Left forelimb (tissue), 1 donor: Measurements from ENCODE around the gene GJB2.

ENCODE experiments used
- DNase-seq: peaks from one replicate; pipeline ENCODE4 v3.0.0-alpha.2; 2018; ENCODE audit warnings: low spot score

The GJB2 gene

DNA sequence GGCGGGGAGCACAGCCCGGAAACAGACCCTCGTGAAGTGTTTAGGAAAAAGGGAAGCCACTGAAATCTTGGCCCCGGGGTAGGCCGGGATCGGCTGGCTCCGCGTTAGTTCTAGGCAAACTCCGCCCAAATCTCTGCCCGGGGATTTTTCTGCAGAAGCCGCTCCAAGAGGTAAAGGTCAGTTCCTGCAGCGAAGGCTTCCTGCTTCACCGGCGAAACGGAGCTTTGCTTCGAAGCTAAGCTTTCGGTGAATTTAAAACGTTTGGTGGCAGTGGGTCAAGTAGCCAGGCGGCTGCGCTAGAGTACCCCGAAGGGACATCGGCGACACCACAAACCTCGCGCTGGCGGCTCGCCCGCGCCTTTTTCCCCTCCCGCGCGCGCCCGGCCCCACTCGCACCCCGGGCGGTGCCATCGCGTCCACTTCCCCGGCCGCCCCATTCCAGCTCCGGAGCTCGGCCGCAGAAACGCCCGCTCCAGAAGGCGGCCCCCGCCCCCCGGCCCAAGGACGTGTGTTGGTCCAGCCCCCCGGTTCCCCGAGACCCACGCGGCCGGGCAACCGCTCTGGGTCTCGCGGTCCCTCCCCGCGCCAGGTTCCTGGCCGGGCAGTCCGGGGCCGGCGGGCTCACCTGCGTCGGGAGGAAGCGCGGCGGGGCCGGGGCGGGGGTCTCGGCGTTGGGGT lies 441 bp downstream of the GJB2 start:
- DNase-seq: no peak

DNA sequence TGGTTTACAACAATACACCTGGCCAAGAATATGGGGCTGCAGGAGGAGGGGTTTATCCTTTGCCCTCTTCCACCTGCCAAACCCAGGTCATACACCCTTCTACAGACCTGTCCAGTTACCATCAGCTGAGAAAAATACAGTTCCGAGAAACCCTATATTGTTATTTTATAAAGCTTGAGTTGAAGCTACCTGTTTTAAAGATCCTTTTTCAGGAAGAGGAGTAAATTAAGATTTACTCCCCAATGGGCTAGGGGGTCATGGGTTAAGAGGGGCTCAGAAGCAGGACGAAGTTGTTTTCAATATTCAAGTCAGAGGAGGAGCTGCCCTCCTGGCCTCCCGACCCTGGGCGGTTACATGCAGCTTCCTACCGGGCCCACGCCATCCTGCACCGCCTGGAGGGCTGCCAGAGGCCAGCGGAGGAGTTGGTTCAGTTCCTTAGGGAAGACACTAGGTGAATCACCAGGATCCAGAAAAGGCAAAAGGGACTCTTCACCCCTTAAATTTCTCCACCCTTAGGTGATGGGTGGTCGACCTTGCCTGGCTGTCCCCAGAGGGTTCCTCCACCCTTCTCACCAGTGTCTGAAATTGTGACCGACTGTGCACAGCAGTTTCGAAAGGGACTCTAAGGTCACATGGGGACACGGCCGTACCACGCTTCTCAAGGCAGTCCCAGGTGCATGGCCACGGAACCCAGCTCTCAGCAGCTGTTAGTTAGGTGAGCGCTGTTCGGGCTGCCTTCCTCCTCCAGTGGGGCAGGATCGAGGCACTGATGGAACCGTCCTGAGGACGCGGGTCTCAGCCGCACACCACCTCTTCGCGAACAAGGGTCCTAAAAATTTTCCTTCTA lies 1.2 kb downstream of the GJB2 start:
- DNase-seq: no peak

DNA sequence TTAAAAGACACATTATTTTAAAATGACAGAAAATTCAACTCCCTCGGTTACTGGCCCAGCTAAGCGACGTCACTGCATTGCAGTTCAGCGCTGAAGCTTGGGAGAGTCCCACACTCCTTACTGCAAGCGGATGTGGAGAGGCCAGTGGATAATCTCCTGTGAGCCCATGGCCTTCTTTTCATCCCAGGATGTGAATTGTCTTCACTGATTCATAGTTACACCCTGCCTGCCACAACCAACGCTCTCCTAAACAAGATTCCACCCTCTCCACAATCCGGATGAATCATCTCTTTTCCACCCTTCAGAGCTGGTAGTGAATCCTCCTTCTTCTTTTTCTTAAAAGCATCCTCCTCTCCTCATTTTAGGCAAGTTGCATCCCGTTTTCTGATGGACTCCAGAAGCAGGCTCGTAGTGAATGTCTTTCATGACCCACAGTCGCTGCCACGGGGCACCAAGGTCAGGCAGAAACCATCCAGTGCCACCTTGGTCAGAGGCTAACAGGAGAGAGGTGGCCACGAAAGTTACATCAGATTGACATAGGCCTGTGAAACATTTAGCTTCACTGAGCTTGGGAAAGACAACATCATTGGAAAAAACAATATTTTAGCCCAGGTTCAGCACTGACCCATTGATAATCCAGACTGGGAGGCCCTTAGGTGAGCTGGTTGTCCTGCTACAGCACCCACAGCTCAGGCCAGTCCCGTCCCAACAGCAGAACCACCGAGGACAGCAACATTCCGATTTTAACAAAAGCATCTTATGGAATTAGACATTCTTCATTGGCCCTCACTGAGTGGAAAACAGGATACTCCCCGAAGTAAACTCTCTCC lies 2.0 kb downstream of the GJB2 start:
- no peak for DNase-seq

DNA sequence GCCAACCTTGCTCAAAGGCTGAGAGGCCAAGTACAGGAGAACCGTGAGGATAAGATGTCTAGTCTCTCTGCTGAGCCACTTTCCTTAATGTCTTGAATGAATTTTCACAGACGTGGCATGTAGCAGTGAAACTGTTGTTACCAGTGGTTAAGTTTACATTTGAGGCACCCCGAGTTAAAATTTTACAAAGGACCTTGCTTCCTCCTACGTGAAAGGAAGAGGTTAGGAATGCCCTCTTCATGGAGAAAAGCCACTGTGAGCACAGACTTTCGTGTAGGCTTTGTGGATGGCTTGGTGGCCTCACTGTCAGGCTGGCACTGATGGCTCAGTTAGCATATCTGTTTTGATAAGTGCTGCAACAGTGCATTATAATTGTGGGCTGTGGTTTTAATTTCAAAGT lies 2.7 kb downstream of the GJB2 start:
- DNase-seq: no peak

DNA sequence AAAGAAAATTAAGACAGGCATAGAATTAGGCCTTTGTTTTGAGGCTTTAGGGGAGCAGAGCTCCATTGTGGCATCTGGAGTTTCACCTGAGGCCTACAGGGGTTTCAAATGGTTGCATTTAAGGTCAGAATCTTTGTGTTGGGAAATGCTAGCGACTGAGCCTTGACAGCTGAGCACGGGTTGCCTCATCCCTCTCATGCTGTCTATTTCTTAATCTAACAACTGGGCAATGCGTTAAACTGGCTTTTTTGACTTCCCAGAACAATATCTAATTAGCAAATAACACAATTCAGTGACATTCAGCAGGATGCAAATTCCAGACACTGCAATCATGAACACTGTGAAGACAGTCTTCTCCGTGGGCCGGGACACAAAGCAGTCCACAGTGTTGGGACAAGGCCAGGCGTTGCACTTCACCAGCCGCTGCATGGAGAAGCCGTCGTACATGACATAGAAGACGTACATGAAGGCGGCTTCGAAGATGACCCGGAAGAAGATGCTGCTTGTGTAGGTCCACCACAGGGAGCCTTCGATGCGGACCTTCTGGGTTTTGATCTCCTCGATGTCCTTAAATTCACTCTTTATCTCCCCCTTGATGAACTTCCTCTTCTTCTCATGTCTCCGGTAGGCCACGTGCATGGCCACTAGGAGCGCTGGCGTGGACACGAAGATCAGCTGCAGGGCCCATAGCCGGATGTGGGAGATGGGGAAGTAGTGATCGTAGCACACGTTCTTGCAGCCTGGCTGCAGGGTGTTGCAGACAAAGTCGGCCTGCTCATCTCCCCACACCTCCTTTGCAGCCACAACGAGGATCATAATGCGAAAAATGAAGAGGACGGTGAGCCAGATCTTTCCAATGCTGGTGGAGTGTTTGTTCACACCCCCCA lies 3.8 kb downstream of the GJB2 start:
- DNase-seq: no peak

DNA sequence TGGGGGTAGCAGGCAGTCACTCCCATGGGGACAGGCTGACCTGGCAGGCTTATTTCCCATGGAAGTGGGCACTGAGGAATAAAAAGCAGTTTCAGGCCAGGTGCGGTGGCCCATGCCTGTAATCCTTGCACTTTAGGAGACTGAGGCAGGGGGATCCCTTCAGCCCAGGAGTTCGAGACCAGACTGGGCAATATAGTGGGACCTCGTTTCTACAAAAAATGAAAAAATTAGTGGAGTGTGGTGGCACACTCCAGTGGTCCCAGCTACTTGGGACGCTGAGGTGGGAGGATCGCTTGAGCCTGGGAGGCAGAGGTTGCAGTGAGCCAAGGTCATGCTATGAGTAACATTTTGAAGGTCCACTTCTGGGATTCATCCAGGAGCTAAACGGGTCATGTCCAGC lies 6.0 kb downstream of the GJB2 start:
- DNase-seq: no peak

DNA sequence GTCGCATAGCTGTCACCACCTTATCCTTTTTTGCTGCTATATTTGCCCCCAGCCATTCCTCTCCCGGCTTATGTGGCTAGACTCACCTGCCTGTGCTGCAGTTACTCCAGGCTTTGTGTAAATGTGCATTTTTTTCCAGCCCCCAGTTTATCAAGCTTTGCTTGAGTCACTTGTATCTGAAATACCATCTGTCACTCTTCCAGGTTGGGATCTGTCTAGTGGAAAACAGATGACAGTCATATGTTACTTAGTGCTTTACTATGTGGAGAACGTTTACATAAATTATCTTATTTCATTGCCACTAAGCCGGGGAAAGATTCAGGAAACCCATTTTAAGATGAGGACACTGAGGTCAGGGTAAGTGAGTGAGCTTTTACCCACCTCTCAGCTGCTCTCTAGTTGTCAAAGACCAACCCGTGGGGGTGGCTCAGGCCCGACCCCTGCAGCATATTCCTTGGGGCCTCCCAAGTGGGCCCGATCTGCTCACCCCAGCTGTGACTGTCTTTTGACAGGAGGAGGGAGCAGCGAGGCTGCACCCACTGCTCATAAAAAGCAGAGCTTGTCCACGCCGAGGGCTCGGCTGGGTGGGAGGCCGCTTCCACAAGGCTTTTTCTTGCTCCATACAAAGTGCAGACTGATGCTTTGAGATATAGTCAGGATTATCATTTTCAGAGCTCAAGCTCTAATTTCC lies 7.2 kb downstream of the GJB2 start:
- DNase-seq: no peak

DNA sequence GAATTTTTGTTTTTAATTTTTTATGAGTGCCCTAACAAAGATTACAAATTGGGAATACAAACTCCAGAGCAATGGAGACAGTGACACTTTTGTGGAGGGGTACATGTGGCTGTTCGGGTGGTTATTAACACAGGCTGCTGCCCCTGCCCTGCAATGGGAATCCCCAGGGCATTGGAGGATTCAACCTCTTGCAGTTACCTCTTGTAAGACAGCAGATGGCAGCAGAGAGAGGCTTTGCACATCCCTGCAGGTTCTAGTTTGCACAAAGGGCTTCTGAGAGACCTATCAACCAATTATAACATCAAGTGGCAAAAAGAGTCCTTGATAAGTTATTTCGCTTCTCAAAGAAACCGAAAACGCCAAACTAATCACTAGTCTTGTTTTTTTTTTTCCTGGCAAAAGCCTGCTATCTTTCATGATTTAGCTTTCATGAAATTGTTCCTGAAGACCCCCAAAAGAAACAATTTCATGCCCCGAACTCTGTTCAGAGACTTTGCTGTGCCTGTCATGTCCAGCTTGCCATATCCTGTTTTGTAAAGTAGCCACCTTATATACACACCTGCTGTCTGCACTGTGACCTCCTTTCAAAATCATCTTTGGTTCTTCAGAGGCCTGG lies 10.4 kb downstream of the GJB2 start:
- DNase-seq: no peak

DNA sequence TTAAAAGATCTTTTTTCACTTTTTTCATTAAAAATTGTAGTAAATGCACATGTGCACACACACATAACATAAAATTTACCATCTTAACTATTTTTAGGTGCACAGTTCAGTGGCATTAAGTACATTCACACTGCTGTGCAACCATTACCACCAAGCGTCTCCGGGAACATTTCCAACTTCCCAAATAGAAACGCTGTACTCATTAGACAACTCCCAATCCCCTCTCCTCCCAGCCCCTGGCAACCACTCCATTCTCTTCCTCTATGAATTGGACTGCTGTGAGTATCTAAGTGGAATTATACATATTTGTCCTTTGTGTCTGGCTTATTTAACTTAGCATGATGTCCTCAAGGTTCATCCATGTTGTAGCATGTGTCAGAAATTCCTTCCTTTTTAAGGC lies 11.6 kb downstream of the GJB2 start:
- no peak for DNase-seq

DNA sequence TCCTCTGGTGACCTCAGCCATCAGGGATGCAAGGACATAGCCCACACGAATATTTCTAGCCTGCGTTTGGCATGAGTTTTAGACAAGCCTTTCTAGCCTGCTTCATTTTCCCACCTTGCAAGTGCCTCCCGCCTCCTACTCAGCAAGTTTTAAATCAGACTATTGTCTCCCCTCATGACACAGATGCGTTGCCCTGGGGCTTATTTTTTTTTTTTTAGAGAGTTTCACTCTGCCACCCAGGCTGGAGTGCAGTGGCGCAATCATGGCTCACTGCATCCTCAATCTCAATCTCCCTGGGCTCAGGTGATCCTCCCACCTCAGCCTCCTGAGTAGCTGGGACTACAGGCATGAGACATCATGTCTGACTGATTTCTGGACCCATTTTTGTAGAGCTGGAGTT lies 14.6 kb downstream of the GJB2 start:
- no peak for DNase-seq

DNA sequence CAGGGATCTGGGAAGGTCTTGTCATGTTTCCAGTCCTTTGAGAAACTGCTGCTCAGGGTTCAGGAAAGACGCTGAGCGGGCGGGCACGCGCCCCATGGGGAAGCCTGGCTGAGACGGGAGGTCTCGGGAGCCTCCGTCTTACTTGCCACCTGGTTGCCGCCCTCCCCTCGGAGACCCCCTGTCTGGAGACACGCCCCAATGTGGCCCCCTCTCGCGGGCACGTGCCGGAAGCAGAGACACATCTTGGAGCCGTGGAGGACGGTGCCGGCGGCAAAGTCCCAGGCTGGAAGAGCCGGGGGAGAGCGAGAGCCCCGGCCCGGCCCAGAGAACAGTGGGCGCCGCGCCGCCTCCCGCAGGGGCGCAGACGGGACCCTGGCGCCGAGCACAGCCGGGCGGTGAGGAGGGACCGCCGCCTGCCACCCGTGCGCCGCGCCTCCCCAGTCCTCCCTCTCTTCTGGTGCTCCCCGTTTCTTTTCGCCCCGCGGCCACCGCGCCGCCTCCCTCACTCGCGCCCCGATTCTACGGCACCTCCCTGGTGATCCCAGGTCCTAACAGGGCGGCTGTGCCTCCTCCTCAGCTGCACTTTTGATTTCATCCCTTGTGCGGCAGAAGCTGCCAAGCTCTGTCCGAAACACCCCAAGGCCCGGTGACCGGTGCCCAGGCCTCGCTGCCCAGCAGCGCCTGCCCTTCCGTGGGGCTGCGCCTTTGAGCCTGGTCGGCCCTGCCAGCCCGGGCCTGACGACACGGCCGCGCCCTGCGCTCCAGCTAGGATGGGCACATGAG lies 15.5 kb downstream of the GJB2 start:
- DNase-seq: no peak

DNA sequence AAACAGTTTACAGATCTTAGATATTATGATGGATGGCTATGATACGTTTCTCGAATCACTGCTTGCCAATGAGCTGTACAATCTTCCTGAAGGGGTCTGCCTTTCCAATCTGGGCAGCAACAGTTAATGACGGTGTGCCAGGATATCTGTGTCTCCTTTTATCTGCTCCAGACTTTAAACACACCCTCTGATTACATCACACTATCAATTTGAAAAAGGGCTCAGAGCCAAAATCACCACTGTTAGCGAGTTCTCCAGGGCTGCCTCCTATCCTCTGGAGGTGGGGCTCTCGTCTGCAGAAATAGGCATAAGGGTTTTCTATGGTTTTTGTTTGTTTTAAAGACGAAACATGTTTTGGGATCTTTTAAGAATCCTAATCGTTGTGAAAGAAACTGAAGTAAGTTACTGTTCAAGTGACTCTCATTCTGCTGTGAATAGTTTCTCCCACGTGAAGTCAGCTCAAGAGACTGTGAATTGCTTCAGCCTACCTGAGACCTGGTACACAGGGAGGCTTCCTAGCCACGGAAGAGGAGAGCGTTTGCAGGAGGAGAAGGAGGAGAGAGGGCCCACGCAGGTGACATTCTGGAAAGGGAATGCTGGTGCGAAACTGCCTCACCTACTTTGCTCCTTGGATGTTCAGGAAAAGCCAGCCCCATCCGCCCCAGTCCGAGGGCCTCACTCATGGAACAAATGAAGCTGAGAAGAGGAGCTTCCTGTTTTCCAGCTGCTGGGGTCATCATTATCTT lies 16.7 kb downstream of the GJB2 start:
- DNase-seq: no peak

DNA sequence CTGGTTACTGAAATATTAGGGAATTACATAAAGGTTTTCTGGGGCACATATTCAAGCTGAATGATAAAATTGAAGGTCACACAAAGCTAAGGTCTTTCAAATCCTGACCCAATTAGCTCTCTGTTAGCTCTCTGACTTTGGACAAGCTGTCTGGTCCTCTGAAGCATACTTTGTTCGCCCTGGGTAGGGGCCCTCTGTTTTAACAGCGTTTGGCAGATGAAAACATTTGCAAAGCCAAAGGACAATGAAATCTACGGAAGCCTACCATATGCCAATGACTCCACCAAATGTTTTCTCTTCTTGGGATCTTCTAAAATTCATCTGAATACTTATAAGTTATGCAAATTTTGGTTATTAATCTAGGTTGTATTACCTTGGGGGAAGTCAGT lies 17.3 kb downstream of the GJB2 start:
- DNase-seq: no peak

DNA sequence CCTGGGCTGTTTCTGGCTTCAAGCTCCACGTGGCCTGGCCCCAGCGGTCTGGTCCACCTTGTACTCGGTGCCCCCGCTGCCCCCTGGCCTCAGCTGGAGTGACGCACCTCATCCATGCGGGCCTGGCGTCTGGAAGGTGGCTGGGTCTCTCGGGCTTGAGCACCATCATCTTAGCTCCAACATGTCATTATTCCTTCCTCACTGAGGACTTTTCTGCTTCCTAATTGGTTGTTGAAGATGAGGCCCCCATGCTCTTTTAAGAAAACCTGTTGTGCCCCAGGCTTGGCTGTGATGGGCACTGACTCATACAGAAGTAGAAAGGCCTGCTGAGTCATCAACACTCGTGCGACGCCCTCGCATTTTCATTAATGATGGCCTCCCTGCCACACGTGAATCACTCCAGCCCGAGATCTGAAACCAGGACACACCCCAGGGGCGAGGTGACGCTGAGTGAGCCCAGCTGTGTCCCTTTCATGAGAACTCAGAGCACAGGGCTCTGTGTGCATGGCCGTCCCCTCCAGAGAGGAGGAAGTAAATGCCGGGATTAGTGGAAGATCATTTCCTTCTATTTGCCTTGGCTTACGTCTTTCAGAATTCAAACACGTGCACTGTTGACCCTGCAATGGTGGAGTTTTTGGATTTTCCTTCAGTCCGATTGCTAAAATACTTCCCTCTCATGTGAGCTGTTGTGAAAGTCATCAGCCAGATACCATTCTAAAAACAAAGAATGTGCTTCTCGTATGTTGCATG lies 17.9 kb downstream of the GJB2 start:
- DNase-seq: no peak

DNA sequence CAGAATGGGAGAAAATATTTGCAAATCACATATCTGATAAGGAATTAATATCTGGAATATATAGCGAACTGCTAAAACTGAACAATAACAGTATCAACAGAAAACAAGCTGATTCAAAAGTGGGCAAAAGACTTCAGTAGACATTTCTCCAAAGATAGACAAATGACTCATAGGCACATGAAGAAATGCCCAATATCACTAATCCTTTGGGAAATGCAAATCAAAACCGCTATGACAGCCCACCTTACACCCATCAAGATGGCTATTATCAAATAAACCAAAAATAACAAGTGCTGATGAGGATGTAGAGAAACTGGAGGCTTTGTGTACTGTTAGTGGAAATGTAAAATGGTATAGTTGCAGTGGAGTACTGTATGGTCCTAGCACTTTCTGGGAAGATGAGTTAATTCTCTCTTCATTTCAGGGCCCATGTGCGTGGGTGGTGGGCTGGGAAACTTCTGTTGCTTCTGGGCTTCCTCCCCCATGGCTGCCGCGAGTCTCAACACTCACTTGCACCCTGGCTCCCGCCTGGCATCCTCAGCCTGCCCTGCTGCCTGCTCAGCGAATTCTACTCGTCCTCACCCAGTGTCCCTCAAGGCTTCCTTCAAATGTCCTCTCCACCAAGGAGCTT lies 19.5 kb downstream of the GJB2 start:
- no peak for DNase-seq

DNA sequence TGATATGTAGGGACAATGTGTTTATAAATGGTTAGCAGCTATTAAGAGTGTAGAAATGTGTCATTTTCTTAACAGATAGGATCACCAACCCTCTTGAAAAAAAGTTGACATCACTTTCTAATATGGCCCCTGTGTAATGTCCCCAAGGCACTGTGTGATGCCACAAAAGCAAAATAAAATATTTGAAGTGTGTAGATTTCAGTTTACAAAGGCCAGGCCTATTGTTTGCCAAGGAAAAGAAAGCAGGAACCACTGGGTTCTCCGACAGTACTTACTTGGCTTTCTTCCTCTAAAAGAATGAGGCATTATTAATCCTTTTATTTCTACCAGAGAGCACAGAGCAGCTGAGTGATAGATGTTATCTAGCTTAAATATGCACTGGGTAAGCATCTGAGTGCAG lies 21.4 kb downstream of the GJB2 start:
- no peak for DNase-seq

DNA sequence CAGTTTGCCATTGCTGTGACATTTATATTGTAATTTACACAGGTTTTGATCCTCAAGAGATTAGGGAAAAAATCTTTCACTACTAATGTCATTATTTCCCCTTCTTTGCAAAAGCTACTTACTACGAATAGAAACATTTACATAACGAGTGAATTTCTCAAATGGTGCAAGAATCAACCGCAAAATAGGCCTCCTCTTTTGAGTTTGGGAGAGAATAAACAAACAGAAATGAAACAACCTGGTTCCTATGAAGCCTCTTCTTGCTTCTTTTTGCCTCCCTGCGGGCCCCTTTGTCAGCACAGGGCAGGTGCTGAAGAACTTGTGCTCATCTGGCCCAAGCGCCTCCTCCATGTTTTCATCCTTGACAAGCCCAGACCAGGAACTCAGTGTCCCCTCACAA lies 21.8 kb downstream of the GJB2 start:
- DNase-seq: no peak

DNA sequence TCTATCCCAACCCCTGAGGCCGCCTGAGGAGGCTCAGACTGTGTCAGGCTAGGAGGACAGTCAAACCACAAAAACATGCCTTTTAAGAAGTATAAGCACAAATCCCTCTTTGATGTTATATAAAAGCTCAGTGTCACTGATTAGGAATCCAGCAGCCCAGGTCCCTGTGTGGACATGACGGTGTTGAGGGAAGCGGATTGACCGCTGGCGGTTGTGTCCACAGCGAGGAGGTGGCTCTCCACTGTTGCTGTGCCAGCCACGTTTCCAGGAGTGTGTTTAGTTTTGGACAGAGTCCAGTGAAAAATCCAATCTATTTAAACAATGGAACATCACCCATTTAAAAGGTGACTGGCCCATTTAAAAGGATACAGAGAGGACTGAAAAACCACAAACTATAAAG lies 24.3 kb downstream of the GJB2 start:
- DNase-seq: no peak
